ENCODE measurements around the gene DENND5A.

Gene DENND5A

DNA sequence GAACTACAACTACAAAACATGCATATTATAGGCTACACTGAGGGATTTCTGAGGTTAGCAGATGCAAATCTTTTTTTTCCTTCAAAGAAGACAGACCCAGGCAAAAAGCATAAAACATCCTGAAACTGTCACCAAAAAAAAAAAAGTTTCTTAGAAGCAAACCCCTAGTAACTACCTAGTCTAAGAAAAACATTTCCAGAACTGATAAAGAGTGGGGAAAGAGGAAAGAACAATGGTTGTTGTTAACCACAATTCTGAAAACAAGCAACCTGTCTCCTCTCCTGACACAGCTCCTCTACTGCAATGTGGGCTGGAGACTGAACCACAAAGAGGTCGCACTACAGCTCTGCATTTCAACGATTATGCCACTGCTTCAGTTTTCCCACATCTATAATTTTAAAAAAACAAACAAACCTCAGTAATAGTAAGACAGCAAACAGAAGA is 15.0 kb downstream of the DENND5A start:
- TF ChIP-seq GATA3 (IDR thresholded peaks at IDR 0.05; ENCODE audit: low read depth, low read length): no peak
- no peak for TF ChIP-seq GATA2 (IDR thresholded peaks at IDR 0.05; ENCODE audit: low read depth, low read length)

GRCh38 chr11:9249252-9249651 is 15.9 kb downstream of the DENND5A start:
- no peak for TF ChIP-seq GATA2 (IDR thresholded peaks at IDR 0.05; ENCODE audit: low read depth, low read length)
- no peak for TF ChIP-seq GATA3 (IDR thresholded peaks at IDR 0.05; ENCODE audit: low read depth, low read length)

- no peak for TF ChIP-seq GATA3 (IDR thresholded peaks at IDR 0.05; ENCODE audit: low read depth, low read length)
- no peak for TF ChIP-seq GATA2 (IDR thresholded peaks at IDR 0.05; ENCODE audit: low read depth, low read length)
Measured at GRCh38 chr11:9247863-9248262, 17.3 kb downstream of the DENND5A start.

GRCh38 chr11:9232482-9232881 is 32.7 kb downstream of the DENND5A start:
- no peak for TF ChIP-seq GATA3 (IDR thresholded peaks at IDR 0.05; ENCODE audit: low read depth, low read length)
- no peak for TF ChIP-seq GATA2 (IDR thresholded peaks at IDR 0.05; ENCODE audit: low read depth, low read length)

DNA sequence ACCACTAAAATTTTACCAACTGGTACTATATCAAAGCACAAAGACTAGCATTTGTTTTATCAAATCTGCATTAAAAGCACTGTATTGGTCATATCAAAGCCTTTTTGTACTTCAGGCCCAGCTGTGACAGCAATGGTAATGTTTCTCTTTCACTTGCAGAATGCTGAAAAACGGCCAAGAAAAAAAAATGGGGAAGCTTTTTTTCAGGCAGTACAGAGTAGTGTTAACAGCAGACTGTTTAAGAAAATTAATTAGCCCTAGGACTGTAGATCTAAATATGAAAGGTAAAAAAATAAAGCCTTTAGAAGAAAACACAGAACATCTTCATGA is 33.3 kb downstream of the DENND5A start:
- no peak for TF ChIP-seq GATA2 (IDR thresholded peaks at IDR 0.05; ENCODE audit: low read depth, low read length)
- TF ChIP-seq GATA3 (IDR thresholded peaks at IDR 0.05; ENCODE audit: low read depth, low read length): no peak

DNA sequence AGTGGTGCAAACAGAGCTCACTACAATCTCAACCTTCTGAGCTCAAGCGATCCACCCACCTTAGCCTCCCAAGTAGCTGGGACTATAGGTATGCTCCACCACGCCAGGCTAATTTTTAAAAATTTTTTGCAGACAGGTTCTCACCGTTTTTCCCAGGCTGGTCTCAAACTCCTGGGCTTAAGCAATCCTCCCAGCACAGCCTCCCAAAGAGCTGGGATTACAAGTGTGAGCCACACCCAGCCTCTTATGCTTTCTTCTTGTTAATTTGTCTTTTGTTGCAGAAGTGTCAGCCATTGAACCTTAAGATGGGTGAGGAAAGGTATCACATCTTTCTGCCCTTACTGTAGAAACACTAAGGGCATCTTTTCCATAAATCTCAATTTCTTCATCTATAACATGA is 34.9 kb downstream of the DENND5A start:
- TF ChIP-seq GATA2 (IDR thresholded peaks at IDR 0.05; ENCODE audit: low read depth, low read length) (no peak), GATA3 (IDR thresholded peaks at IDR 0.05; ENCODE audit: low read depth, low read length) (no peak)

GRCh38 chr11:9228091-9228490 is 37.1 kb downstream of the DENND5A start:
- TF ChIP-seq GATA2 (IDR thresholded peaks at IDR 0.05; ENCODE audit: low read depth, low read length): no peak
- TF ChIP-seq GATA3 (IDR thresholded peaks at IDR 0.05; ENCODE audit: low read depth, low read length): no peak

DNA sequence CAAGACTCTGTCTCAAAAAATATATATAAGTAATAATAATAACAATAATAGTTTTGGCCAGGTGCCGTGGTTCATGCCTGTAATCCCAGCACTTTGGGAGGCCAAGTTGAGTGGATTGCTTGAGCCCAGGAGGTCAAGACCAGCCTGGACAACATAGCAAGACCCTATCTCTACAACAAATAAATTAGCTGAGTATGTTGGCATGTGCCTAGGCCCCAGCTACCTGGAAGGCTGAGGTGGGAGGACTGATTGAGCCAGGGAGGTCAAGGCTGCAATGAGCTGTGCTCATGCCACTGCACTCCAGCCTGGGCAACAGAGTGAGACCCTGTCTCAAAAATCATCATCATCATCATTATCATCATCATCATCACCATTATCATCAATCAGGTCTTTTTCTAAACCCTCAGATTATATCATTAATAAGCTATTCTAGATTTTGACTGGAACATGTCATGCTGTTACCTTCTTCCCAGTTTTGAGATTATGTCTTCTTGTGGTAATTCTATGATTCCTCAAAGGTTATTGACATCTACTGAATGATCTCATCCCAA is 39.3 kb downstream of the DENND5A start:
- TF ChIP-seq GATA3 (IDR thresholded peaks at IDR 0.05; ENCODE audit: low read depth, low read length) (no peak), GATA2 (IDR thresholded peaks at IDR 0.05; ENCODE audit: low read depth, low read length) (no peak)

GRCh38 chr11:9222654-9223053 is 42.5 kb downstream of the DENND5A start:
- TF ChIP-seq GATA3 (IDR thresholded peaks at IDR 0.05; ENCODE audit: low read depth, low read length) (no peak), GATA2 (IDR thresholded peaks at IDR 0.05; ENCODE audit: low read depth, low read length) (no peak)

- TF ChIP-seq GATA3 (IDR thresholded peaks at IDR 0.05; ENCODE audit: low read depth, low read length) (no peak), GATA2 (IDR thresholded peaks at IDR 0.05; ENCODE audit: low read depth, low read length) (no peak)
Measured at GRCh38 chr11:9219572-9219971, 45.6 kb downstream of the DENND5A start.

DNA sequence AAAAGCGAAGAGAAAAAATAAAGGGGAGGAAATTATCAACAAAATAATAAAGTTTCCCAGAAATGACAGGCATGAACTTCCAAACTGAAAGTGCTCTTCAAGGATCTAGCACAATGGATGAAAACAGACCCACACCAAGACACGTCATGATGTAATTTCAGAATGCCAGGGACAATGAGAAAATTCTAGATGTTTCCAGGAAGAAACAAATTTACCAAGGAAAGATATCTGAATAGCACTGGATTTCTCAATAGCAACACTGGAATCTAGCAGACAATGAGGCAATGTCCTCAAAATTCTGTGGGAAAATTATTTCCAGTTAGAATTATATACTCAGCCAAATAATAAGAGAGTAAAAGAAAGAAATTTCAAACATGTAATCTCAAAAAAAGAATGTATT is 46.0 kb downstream of the DENND5A start:
- TF ChIP-seq GATA2 (IDR thresholded peaks at IDR 0.05; ENCODE audit: low read depth, low read length) (no peak), GATA3 (IDR thresholded peaks at IDR 0.05; ENCODE audit: low read depth, low read length) (no peak)

DNA sequence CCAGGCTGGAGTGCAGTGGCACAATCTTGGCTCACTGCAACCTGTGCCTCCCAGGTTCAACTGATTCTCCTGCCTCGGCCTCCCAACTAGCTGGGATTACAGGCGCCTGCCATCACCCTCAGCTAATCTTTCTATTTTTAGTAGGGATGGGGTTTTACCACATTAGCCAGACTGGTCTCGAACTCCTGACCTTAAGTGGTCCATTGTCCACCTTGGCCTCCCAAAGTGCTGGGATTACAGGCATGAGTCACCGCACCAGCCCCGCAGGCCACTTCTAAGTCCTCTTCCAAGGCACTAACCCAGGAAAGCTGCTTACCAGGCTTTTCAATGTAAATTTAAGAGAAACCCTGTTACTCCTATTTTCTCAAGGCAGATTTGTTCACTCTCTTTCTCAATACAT is 50.4 kb downstream of the DENND5A start:
- TF ChIP-seq GATA2 (IDR thresholded peaks at IDR 0.05; ENCODE audit: low read depth, low read length) (no peak), GATA3 (IDR thresholded peaks at IDR 0.05; ENCODE audit: low read depth, low read length) (no peak)

- TF ChIP-seq GATA2 (IDR thresholded peaks at IDR 0.05; ENCODE audit: low read depth, low read length) (no peak), GATA3 (IDR thresholded peaks at IDR 0.05; ENCODE audit: low read depth, low read length) (no peak)
Measured at GRCh38 chr11:9211322-9211721, 53.8 kb downstream of the DENND5A start.

- no peak for TF ChIP-seq GATA3 (IDR thresholded peaks at IDR 0.05; ENCODE audit: low read depth, low read length)
- no peak for TF ChIP-seq GATA2 (IDR thresholded peaks at IDR 0.05; ENCODE audit: low read depth, low read length)
Measured at GRCh38 chr11:9210922-9211320, 54.2 kb downstream of the DENND5A start.

GRCh38 chr11:9210224-9210921 is 54.8 kb downstream of the DENND5A start:
- TF ChIP-seq GATA3 (IDR thresholded peaks at IDR 0.05; ENCODE audit: low read depth, low read length) (no peak), GATA2 (IDR thresholded peaks at IDR 0.05; ENCODE audit: low read depth, low read length) (no peak)
